NCI-H510A (cell line): ENCODE data around the gene RHOT1.
A peak's percentile ranks its signal among the peaks of the same experiment; 100 is the strongest.
"Not testable (repeated sequence)": the region's sequence is repeated elsewhere in the genome, so short reads cannot be mapped to it uniquely, and the experiment has no call there.

Source experiments
- DNase-seq: peaks from one replicate; lab custom pipeline; 2025; lab: John Stamatoyannopoulos, UW

Gene RHOT1

GRCh38 chr17:32124985-32125847 lies 17.1 kb upstream of the RHOT1 start:
- DNase-seq: no peak

- DNase-seq: no peak
Observed at GRCh38 chr17:32125848-32126153, 16.5 kb upstream of the RHOT1 start.

GRCh38 chr17:32126325-32126724 lies 16.0 kb upstream of the RHOT1 start:
- no peak for DNase-seq

GRCh38 chr17:32126746-32127145 lies 15.6 kb upstream of the RHOT1 start:
- DNase-seq: no peak

- DNase-seq: peak; percentile 43
Observed at GRCh38 chr17:32127158-32127897, 15.0 kb upstream of the RHOT1 start.

GRCh38 chr17:32128470-32128869 lies 13.8 kb upstream of the RHOT1 start:
- DNase-seq: not testable (repeated sequence)

GRCh38 chr17:32135497-32136117 lies 6.7 kb upstream of the RHOT1 start:
- not testable (repeated sequence) for DNase-seq

GRCh38 chr17:32136856-32137255 lies 5.4 kb upstream of the RHOT1 start:
- no peak for DNase-seq

GRCh38 chr17:32139504-32139903 lies 2.8 kb upstream of the RHOT1 start:
- not testable (repeated sequence) for DNase-seq

GRCh38 chr17:32141258-32141657 lies 1.0 kb upstream of the RHOT1 start:
- no peak for DNase-seq

GRCh38 chr17:32141679-32142037 lies 644 bp upstream of the RHOT1 start:
- no peak for DNase-seq

GRCh38 chr17:32142857-32143526 lies 690 bp downstream of the RHOT1 start:
- DNase-seq: peak; percentile 40

- DNase-seq: no peak
Observed at GRCh38 chr17:32143527-32143870, 1.2 kb downstream of the RHOT1 start.

- not testable (repeated sequence) for DNase-seq
Observed at GRCh38 chr17:32144442-32144841, 2.1 kb downstream of the RHOT1 start.

- DNase-seq: no peak
Observed at GRCh38 chr17:32148351-32148750, 6.0 kb downstream of the RHOT1 start.

- no peak for DNase-seq
Observed at GRCh38 chr17:32150358-32150757, 8.1 kb downstream of the RHOT1 start.

GRCh38 chr17:32152130-32152529 lies 9.8 kb downstream of the RHOT1 start:
- no peak for DNase-seq

- no peak for DNase-seq
Observed at GRCh38 chr17:32155896-32156295, 13.6 kb downstream of the RHOT1 start.

- no peak for DNase-seq
Observed at GRCh38 chr17:32156656-32157055, 14.4 kb downstream of the RHOT1 start.

GRCh38 chr17:32157225-32157624 lies 14.9 kb downstream of the RHOT1 start:
- no peak for DNase-seq

- no peak for DNase-seq
Observed at GRCh38 chr17:32158870-32159585, 16.7 kb downstream of the RHOT1 start.
